Thyroid gland (tissue), 4 donors: ENCODE data around the gene C17orf114.

ENCODE experiments used
- DNase-seq, 2 donors: peaks; one replicate each; pipeline ENCODE4 v3.0.0-alpha.2; 2019
- H3K27ac ChIP-seq, 3 donors: fragments of 200-600 bp; sonication (generic); 1 replicate in 2 of 3; 2 replicates in 1 of 3; pipeline ENCODE4 v1.5.1; 2016 to 2019; ENCODE audit warnings: mild to moderate bottlenecking in 1 of 3, moderate library complexity in 1 of 3
- H3K27me3 ChIP-seq: fragments of 200-600 bp; sonication (generic); one replicate; pipeline ENCODE4 v1.5.1; 2019
- H3K36me3 ChIP-seq, 2 donors: fragments of 200-600 bp; sonication (generic); one replicate each; pipeline ENCODE4 v1.5.1; 2016 to 2019
- H3K4me1 ChIP-seq, 2 donors: fragments of 200-600 bp; sonication (generic); one replicate each; pipeline ENCODE4 v1.5.1; 2017 to 2019
- H3K4me3 ChIP-seq, 3 donors: fragments of 200-600 bp; sonication (generic); replicated peaks in 1 of 3; 1 replicate in 2 of 3; 2 replicates in 1 of 3; pipeline ENCODE4 v1.5.1; 2016; ENCODE audit warnings: mild to moderate bottlenecking in 1 of 3
- H3K9me3 ChIP-seq: fragments of 200-600 bp; sonication (generic); one replicate; pipeline ENCODE4 v1.5.1; 2017
- CTCF ChIP-seq, 6 experiments: fragments of 200-600 bp in 3 of 6; fragments of 450-650 bp in 3 of 6; sonication (generic) in 3 of 6; IDR thresholded peaks; one replicate each; pipeline ENCODE4 v1.5.1; 2016 to 2019; ENCODE audit warnings: antibody characterized with exemption in 6 of 6, mild to moderate bottlenecking in 2 of 6, inconsistent platforms in 1 of 6, moderate library complexity in 1 of 6
- POLR2A ChIP-seq, 2 donors: fragments of 450-650 bp; IDR thresholded peaks; one replicate each; pipeline ENCODE4 v1.6.1; 2017; ENCODE audit warnings: antibody characterized with exemption in 2 of 2, mild to moderate bottlenecking in 2 of 2, moderate library complexity in 1 of 2
- WGBS, 2 donors: methylation state at CpG; one replicate each; pipeline ENCODE4 v1.1.5; 2017; 5-methylcytosine and 5-hydroxymethylcytosine counted together
- intact Hi-C: fragments of 100-400 bp; cut with DNase I; formaldehyde crosslinking; loops from one replicate; pipeline ENCODE4 v1.15.1; 2023

Gene C17orf114

DNA sequence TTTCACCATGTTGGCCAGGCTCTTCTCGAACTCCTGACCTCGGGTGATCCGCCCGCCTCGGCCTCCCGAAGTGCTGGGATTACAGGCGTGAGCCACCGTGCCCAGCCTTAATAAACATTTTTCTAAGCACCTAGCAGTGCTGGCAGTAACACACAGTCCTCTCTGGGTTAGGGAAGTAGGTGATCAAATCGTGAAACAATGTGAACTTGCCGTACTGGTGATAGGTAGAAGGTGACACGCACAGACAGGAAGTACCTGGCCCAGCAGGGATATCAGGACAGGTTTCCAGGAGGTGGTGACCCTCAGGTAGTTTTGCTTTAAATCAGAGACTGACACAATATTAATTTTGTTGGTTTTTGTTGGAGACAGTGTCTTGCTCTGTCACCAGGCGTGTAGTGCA, 9.3 kb upstream of the C17orf114 start:
- no peak overlapping the region for H3K4me3 ChIP-seq
- no peak overlapping the region for H3K27ac ChIP-seq
- 97 to 98% methylated on average over 12 of the region's 12 CpGs for WGBS, 2 donors
- TF ChIP-seq CTCF (IDR thresholded peaks at IDR 0.05), result no peak
- no peak for TF ChIP-seq POLR2A (IDR thresholded peaks at IDR 0.05)
- peaks cover 0 to under 1% of the 10 kb centered on the region in 2 donors for H3K36me3 ChIP-seq
- DNase-seq, result no peak
- H3K9me3 ChIP-seq, result no peaks in the 10 kb centered on the region
- intact Hi-C loops, result no loop called here
- peaks cover 10 to 13% of the 10 kb centered on the region in 2 donors for H3K4me1 ChIP-seq
- H3K27me3 ChIP-seq, result no peaks in the 10 kb centered on the region

DNA sequence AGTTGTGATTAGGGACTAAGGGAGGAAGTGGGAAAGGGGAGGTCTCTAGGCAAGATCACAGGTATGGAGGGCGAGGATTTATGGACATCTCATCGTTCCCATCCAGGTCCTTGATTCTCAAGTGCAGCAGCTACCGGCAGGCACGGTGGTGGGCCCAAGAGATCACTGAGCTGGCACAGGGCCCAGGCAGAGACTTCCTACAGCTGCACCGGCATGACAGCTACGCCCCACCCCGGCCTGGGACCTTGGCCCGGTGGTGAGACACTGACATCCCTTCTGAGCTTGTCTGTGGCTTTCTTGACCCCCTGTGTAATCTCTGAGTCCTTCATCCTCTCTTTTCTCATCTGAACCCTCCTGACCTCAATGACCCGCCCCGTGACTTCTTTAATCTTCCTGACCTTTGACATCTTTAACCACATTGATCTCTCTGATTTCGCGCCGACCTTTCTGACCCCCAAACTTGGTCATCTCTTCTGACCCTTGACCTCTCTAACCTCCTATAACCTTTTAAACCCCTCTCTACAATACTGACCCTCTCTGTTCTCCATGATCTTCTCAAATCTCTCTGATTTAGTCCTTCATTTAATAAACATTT, 8.7 kb upstream of the C17orf114 start:
- Histone ChIP-seq H3K27ac (no peak overlapping the region), H3K4me1 (peaks cover 16 to 17% of the 10 kb centered on the region in 2 donors), H3K36me3 (no peaks in the 10 kb centered on the region), H3K9me3 (no peaks in the 10 kb centered on the region), H3K27me3 (no peaks in the 10 kb centered on the region), H3K4me3 (no peak overlapping the region)
- TF ChIP-seq CTCF (IDR thresholded peaks at IDR 0.05), result no peak
- no peak for TF ChIP-seq POLR2A (IDR thresholded peaks at IDR 0.05)
- no peak for DNase-seq
- intact Hi-C loops, result no loop called here
- 64 to 71% methylated on average over 13 of the region's 13 CpGs for WGBS, 2 donors

DNA sequence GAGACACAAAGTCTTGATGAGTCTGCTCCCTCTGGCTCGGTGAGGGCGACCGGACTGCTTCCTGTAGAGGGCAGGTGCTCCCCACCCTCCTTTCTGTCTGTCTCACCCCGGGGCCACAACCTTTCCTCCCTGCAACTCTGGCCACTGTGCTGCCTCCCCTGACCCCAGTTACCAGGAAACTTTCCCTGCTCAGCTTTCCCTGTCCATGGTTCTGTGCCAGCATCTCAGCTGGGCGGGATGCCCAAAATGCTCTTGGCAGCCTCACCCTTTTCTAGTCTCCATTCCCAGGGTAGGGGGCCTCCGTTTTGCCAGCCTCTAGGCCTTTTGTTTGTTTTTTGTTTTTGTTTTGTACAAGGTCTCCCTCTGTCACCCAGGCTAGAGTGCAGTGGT, 6.2 kb upstream of the C17orf114 start:
- H3K9me3 ChIP-seq, result no peaks in the 10 kb centered on the region
- 43 to 50% methylated on average over 6 of the region's 6 CpGs for WGBS, 2 donors
- peak; percentile 61 to 67 for DNase-seq
- H3K4me1 ChIP-seq, result peaks cover 16 to 17% of the 10 kb centered on the region in 2 donors
- intact Hi-C loops, result no loop called here
- H3K4me3 ChIP-seq, result no peak overlapping the region
- no peak overlapping the region for H3K27ac ChIP-seq
- TF ChIP-seq CTCF (IDR thresholded peaks at IDR 0.05), result no peak
- TF ChIP-seq POLR2A (IDR thresholded peaks at IDR 0.05), result no peak
- H3K27me3 ChIP-seq, result no peaks in the 10 kb centered on the region
- H3K36me3 ChIP-seq, result no peaks in the 10 kb centered on the region

GRCh38 chr17:4807605-4808377, 5.7 kb upstream of the C17orf114 start:
- peak overlapping the region in 2 of 3 donors; percentile 35 to 63 for H3K27ac ChIP-seq
- peak overlapping the region in 2 of 3 donors; percentile 68 to 74 for H3K4me3 ChIP-seq
- no peaks in the 10 kb centered on the region for H3K27me3 ChIP-seq
- no peaks in the 10 kb centered on the region for H3K36me3 ChIP-seq
- peaks cover 16 to 17% of the 10 kb centered on the region in 2 donors for H3K4me1 ChIP-seq
- no peaks in the 10 kb centered on the region for H3K9me3 ChIP-seq
- intact Hi-C loops, result no loop called here
- 38 to 42% methylated on average over 28 to 29 of the region's 32 CpGs for WGBS, 2 donors
- peak in 1 of 2 donors; percentile 7 for DNase-seq
- no peak for TF ChIP-seq CTCF (IDR thresholded peaks at IDR 0.05)
- no peak for TF ChIP-seq POLR2A (IDR thresholded peaks at IDR 0.05)
